GM21529 (cell line): ENCODE results near the gene RTL1.

Source experiments
- ATAC-seq: cut with Tn5 transposase; IDR thresholded peaks from one replicate; pipeline ENCODE4 v1.9.1; 2021; ENCODE audit not compliant: unreplicated experiment

RTL1 gene

GRCh38 chr14:100898935-100899883, 4.3 kb downstream of the RTL1 start:
- no peak for ATAC-seq

GRCh38 chr14:100898465-100898864, 5.1 kb downstream of the RTL1 start:
- no peak for ATAC-seq

DNA sequence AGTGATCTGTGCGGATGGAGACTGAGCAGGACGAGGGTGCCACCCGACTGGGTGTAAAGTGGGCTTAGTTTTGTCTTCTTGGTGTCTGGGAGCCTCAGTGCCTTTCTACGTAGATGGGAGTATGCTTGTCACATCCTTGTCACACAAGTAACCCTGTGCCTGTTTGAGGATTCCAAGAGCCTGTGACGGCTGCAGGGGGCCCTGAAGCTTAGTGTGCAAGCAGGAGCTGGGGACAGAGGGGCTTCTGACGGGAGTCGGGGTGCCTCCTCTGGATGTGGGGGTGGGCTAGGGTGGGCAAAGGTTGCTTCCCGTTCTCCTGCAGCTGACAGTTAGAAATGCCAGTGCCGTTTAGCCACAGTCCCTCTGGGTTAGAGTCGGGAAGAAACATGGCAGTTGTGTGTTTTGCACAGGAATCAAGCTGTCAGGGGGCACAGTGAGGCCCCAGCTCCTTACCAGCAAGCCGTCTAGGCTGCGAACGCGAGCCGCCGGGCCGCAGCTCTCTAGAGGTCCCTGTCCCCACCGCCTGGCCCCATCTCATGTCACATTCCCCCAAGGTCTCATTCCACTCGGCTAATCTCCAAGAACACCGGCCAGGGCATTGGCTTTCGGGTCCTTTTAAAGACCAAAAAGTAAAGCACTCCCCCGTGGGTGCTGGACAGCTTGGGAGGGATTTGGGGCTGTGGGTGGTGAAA, 7.0 kb downstream of the RTL1 start:
- no peak for ATAC-seq

GRCh38 chr14:100895411-100895810, 8.1 kb downstream of the RTL1 start:
- ATAC-seq: no peak

- ATAC-seq: no peak
Observed at GRCh38 chr14:100894416-100894815, 9.1 kb downstream of the RTL1 start.

GRCh38 chr14:100893760-100894159, 9.8 kb downstream of the RTL1 start:
- no peak for ATAC-seq

- no peak for ATAC-seq
Observed at GRCh38 chr14:100893228-100893601, 10.3 kb downstream of the RTL1 start.

DNA sequence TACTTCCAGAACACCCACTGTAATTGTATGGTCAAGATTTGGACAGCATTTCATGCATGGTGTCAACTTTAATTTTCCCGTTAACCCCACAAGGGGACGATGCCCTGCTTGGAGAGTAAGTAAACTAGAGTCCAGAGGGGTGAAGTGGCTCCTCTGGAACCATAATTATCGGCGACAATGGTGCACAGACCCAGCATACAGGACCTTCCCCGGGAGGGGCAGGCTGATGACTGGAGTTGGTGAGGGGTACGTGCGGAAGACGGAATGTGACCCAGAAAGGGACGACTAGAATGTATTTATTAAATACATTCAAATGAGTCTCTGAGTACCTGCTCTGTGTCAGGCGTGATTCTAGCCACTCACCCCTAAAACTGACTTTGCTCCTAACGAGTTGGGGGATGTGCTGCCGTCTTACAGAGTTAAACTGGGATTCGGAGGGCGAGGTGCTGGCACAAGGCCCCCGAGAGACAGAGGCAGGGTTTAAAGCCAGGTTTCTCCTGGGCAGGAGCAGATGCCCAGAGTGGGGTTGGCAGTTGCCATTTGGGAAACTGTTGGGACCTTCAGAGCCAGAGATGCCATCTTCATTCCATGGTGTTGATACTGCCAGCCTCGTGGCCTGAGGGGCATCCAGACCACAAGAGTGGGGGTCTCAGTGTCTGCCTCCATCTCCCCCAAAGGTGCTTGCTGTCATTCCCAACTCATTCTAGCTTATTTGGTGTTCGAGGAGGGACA, 10.9 kb downstream of the RTL1 start:
- no peak for ATAC-seq

DNA sequence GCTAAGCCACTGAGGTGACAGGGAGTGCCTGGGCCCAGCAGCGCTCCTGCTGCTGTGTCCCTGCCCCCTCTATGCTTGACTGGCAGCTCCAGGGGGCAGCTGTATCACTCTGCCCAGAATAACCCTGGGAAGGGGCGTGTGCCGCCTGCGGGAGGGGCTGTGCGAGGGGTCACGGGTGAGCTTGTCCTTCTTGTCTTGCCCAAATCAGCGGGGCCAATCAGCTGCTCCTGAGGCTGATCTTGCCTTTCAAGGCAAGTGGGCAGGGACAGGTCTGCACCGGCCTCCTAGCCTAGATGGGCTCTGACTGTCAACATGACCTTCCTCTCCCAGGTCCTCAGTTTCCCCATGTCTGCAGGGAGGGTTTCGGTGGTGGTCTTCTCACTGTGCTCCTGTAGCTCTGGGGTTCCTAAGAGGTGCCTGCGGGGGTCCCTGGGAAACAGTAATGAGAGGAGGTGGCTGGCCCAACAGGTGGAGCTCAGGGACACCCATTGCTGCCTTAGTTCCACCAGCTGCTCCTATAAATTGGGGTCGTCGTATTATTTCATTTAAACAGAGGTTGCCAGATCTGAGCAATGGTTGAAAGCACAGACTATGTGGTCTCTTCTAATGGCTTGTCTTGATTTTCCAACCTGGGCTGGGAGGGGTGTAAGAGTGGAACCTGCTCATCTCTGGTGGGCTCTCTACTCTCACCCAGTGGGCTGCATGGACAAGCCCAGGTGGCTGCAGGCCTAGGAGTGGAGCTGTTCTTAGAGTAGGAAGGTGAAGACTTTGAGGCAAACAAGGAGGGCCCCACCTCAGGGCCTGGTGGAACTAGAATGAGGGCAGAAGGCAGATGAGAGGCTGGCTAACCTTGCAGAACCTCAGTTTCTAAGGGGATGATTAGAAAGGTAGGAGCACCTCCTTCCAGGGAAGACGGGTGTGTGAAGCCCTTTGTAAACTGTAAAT, 11.7 kb downstream of the RTL1 start:
- ATAC-seq: no peak

GRCh38 chr14:100891051-100891450, 12.5 kb downstream of the RTL1 start:
- ATAC-seq: no peak

DNA sequence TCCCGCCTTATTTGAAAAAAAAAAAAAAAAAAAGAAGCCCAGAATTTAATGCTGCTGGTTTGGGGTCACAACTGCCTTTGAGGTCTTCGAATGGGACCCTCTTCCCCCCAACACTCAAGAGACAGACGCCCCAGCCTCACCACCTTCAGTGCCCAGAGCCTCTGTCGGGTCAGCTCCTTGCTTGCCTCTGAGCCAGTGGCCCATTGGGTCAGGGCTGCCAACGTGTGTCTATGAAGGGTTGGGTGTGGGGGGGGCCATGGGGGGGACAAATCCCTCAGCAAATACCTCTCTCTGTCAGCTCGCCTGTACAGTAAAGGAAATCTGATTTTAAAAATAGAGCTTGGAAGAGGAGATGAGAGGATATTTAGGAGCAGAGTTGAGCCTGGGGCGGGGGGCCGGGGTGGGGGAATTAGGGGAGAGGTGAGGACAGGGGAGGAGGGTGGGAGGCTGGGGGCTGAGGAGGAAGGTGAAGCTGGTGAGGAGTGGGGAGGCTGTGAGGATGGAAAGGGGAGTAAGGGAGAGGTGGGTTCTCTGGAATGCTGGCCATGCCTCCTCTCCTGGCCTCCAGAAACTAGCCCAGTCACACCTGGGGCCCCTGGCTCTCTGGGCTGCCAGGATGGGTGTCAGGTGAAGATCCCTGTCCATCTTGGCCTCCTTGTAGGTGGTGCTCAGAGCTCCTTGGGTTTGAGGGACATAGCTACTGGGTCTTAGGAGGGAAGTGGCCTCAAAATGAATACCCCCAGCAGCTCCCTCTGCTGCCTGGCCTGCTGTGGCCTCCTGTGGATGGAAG, 13.3 kb downstream of the RTL1 start:
- ATAC-seq: no peak

GRCh38 chr14:100889641-100890040, 13.9 kb downstream of the RTL1 start:
- no peak for ATAC-seq

DNA sequence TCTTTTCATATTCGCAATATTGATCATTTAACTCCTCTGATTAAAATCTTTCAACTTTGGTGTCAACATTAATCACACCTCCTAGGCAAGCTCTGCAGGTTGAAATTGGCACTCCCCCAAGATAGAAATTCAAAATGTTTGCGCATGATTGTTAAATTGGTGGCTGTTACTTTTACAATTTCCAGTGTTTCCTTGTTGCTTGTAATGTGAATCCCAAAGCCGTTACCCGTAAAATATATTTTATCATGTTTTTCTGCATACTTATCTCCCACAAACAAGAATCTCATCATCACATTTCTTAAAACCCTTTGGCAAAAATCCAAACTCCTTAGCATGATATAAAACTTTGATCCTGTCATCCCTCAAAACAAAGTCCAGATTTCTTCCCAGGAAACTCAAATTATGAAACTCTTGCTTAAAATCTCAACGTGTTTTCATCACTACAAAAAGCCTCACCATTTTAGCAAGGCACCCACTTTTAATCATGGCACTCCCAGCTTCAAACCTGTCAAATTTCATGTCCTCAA, 14.7 kb downstream of the RTL1 start:
- no peak for ATAC-seq

DNA sequence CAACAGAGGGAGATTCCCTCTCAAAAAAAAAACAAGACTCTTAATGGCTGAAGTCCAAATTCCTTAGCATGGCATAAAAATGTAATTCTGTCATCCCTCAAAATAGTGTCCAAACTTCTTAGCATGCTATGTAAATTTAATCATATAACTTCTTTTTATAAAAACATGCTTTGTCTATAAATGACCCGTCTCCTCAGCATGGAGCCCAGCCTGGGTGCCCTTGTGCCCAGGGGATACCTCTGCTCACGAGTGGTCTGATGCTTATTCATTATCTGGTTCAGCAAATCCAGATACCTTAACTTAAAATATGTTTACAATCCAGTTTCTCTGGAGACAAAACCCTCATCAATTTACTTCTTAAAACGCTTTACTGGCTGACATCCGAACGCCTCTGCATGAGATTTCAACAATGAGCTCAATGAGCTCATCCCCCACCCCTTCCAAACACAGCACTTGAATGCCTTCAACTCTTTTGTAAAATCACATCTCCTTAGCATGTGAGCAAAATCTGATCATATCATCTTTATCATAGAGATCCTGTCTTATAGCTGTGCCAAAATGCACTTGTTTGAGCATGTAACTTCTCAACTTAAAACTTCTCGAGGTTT, 15.7 kb downstream of the RTL1 start:
- ATAC-seq: no peak

GRCh38 chr14:100885617-100886016, 17.9 kb downstream of the RTL1 start:
- ATAC-seq: no peak

DNA sequence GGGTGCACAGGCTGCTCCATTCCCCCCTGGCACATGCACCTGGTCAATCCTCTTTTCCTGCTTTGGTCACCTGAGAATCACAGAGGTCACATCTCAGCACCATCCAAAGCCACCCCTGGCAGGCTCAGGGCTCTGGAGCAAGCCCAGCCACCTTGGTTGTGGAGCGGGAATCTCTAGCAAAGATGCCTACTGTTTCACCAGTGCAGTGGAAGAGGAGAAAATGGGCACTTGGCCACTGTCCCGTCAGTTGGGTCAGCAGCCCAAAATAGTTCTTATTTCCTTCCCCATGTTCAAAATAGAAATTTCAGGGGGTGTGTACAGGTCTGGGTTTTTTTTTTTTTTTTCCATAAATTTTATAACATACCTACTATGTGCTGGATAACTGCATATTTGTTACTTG, 18.3 kb downstream of the RTL1 start:
- no peak for ATAC-seq

- no peak for ATAC-seq
Observed at GRCh38 chr14:100884456-100884855, 19.1 kb downstream of the RTL1 start.

DNA sequence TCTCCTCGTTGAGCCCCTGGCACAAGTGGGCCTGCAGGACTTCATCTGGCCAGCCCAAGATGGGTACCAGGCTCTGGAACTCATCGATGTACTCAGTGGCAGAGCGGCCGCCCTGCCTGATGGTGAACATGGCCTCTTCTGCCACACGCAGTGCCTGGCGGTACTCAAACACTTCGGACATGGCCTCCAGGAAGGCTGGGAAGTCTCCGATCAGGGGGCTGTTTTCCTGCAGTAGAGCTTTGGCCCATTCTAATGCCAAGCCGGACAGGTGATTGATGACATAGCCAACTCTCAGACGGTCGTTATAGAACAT, 19.8 kb downstream of the RTL1 start:
- ATAC-seq: no peak
